GM19324 (cell line): ENCODE data around the gene IGFBP1.

Experiments used
- ATAC-seq: cut with Tn5 transposase; IDR thresholded peaks from one replicate; pipeline ENCODE4 v1.9.1; 2021; ENCODE audit warnings: mild to moderate bottlenecking, moderate library complexity; ENCODE audit not compliant: unreplicated experiment, low FRiP score

The IGFBP1 gene

GRCh38 chr7:45880433-45880860 is 7.8 kb upstream of the IGFBP1 start:
- ATAC-seq = no peak

GRCh38 chr7:45881280-45881758 is 7.0 kb upstream of the IGFBP1 start:
- ATAC-seq = no peak

GRCh38 chr7:45881759-45882464 is 6.4 kb upstream of the IGFBP1 start:
- ATAC-seq = no peak

GRCh38 chr7:45882465-45882810 is 5.8 kb upstream of the IGFBP1 start:
- ATAC-seq = no peak

- ATAC-seq = no peak
Measured at GRCh38 chr7:45884136-45884535, 4.2 kb upstream of the IGFBP1 start.

- no peak for ATAC-seq
Measured at GRCh38 chr7:45885264-45885882, 2.9 kb upstream of the IGFBP1 start.

- no peak for ATAC-seq
Measured at GRCh38 chr7:45886931-45887667, 1.2 kb upstream of the IGFBP1 start.

GRCh38 chr7:45888993-45889366 is 692 bp downstream of the IGFBP1 start:
- no peak for ATAC-seq

- ATAC-seq = no peak
Measured at GRCh38 chr7:45889367-45890067, 1.2 kb downstream of the IGFBP1 start.

GRCh38 chr7:45890125-45890901 is 2.0 kb downstream of the IGFBP1 start:
- ATAC-seq = no peak

GRCh38 chr7:45890902-45891461 is 2.7 kb downstream of the IGFBP1 start:
- ATAC-seq = no peak

- no peak for ATAC-seq
Measured at GRCh38 chr7:45891462-45892402, 3.4 kb downstream of the IGFBP1 start.

- no peak for ATAC-seq
Measured at GRCh38 chr7:45892407-45893035, 4.2 kb downstream of the IGFBP1 start.

- ATAC-seq = no peak
Measured at GRCh38 chr7:45893374-45893995, 5.2 kb downstream of the IGFBP1 start.

- ATAC-seq = no peak
Measured at GRCh38 chr7:45893996-45894664, 5.8 kb downstream of the IGFBP1 start.

- ATAC-seq = no peak
Measured at GRCh38 chr7:45894665-45895062, 6.4 kb downstream of the IGFBP1 start.

- ATAC-seq = no peak
Measured at GRCh38 chr7:45897042-45897690, 8.9 kb downstream of the IGFBP1 start.
